HepG2 (cell line): Measurements from ENCODE around the gene FAF1. TPM values are rescaled to one million over a fixed set of nuclear protein-coding genes. Genes with fewer than 3 reads are reported as not detected.

ENCODE experiments used
- GZF1 ChIP-seq: sonication (generic); formaldehyde crosslinking; IDR thresholded peaks from 2 replicates; pipeline ENCODE4 v1.5.1; 2020; ENCODE audit warnings: mild to moderate bottlenecking, missing genetic modification reagents
- HDAC2 ChIP-seq: sonication (generic); formaldehyde crosslinking; IDR thresholded peaks from 2 replicates; pipeline ENCODE4 v1.4.0; 2020; ENCODE audit warnings: missing genetic modification reagents
- HOXA3 ChIP-seq: sonication (generic); formaldehyde crosslinking; IDR thresholded peaks from 2 replicates; pipeline ENCODE4 v1.5.0; 2020; ENCODE audit warnings: missing genetic modification reagents
- MAZ ChIP-seq, 2 experiments: sonication (generic) in 1 of 2; formaldehyde crosslinking in 1 of 2; IDR thresholded peaks; 2 replicates each; pipeline versions ENCODE4 v1.5.0 to v1.6.1; 2012 to 2020; ENCODE audit warnings: low read depth in 2 of 2, mild to moderate bottlenecking in 2 of 2, borderline replicate concordance in 1 of 2, improper control_type of control experiment in 1 of 2, low read length in 1 of 2, missing genetic modification reagents in 1 of 2, moderate library complexity in 1 of 2
- MED8 ChIP-seq: sonication (generic); formaldehyde crosslinking; IDR thresholded peaks from 2 replicates; pipeline ENCODE4 v1.8.1; 2023; ENCODE audit warnings: mild to moderate bottlenecking, missing genetic modification reagents; ENCODE audit not compliant: insufficient replicate concordance
- MEF2D ChIP-seq: sonication (generic); formaldehyde crosslinking; IDR thresholded peaks from 2 replicates; pipeline ENCODE4 v1.5.1; 2020; ENCODE audit warnings: mild to moderate bottlenecking, missing genetic modification reagents
- MIER2 ChIP-seq: IDR thresholded peaks from 2 replicates; pipeline ENCODE4 v1.6.1; 2016; ENCODE audit warnings: missing biosample characterization, missing genetic modification reagents
- SIN3B ChIP-seq: fragments of 150-350 bp; IDR thresholded peaks from 2 replicates; pipeline ENCODE4 v1.6.1; 2014; ENCODE audit warnings: low read length
- SMARCE1 ChIP-seq: fragments of 450-650 bp; IDR thresholded peaks from 2 replicates; pipeline ENCODE4 v1.6.1; 2017; ENCODE audit warnings: borderline replicate concordance
- TAF15 ChIP-seq: fragments of 200-400 bp; formaldehyde crosslinking; IDR thresholded peaks from one replicate; pipeline ENCODE4 v1.6.1; 2018; ENCODE audit warnings: mild to moderate bottlenecking, low read depth, low read length; ENCODE audit not compliant: poor library complexity, severe bottlenecking
- YEATS4 ChIP-seq: sonication (generic); formaldehyde crosslinking; IDR thresholded peaks from 2 replicates; pipeline ENCODE4 v1.4.0; 2020; ENCODE audit warnings: missing genetic modification reagents, borderline replicate concordance
- ZNF17 ChIP-seq: sonication (generic); formaldehyde crosslinking; IDR thresholded peaks from 2 replicates; pipeline ENCODE4 v1.5.0; 2020; ENCODE audit warnings: mild to moderate bottlenecking, missing genetic modification reagents
- ZNF296 ChIP-seq: sonication (generic); formaldehyde crosslinking; conservative IDR thresholded peaks from 2 replicates; pipeline ENCODE4 v1.5.0; 2020; ENCODE audit warnings: mild to moderate bottlenecking, missing genetic modification reagents
- ZNF547 ChIP-seq: sonication (generic); formaldehyde crosslinking; IDR thresholded peaks from 2 replicates; pipeline ENCODE4 v1.5.1; 2020; ENCODE audit warnings: mild to moderate bottlenecking, missing genetic modification reagents
- ZNF75D ChIP-seq: sonication (generic); formaldehyde crosslinking; IDR thresholded peaks from 2 replicates; pipeline ENCODE4 v1.8.1; 2023; ENCODE audit warnings: missing genetic modification reagents, mild to moderate bottlenecking, borderline replicate concordance
- polyA plus RNA-seq, 8 experiments: library from polyadenylated mRNA; depleted of rRNA in 3 of 8; stranded (reverse) in 7 of 8; unstranded in 1 of 8; fragments of >200 nt; fragmentation: Illumina TruSeq in 4 of 8; extraction: Trizol in 4 of 8; gene quantifications; 2 replicates each; pipeline versions ENCODE4 v1.2.1 to v1.2.3, GENCODE V29; 2011 to 2016; ENCODE audit warnings: low read depth in 4 of 8, missing spikeins in 1 of 8, mixed read lengths in 1 of 8; ENCODE audit not compliant: insufficient read depth in 1 of 8
- total RNA-seq, 5 experiments: library from RNA; depleted of rRNA; stranded (reverse); fragments of >200 nt; fragmentation: Illumina TruSeq; extraction: Trizol; gene quantifications; 2 replicates each; pipeline ENCODE4 v1.2.3, GENCODE V29; 2016; ENCODE audit warnings: low read depth in 1 of 5
- TF ChIP-seq, protein P1 (sequence below): sonication (generic); formaldehyde crosslinking; IDR thresholded peaks from 2 replicates; pipeline ENCODE4 v1.8.1; 2022; ENCODE audit warnings: low read depth, mild to moderate bottlenecking, missing genetic modification reagents
- TF ChIP-seq, protein P2 (sequence below): sonication (generic); formaldehyde crosslinking; IDR thresholded peaks from 2 replicates; pipeline ENCODE4 v1.8.1; 2023; ENCODE audit warnings: mild to moderate bottlenecking, inconsistent platforms, moderate library complexity, missing genetic modification reagents, borderline replicate concordance
- TF ChIP-seq, protein P3 (sequence below): sonication (generic); formaldehyde crosslinking; IDR thresholded peaks from 2 replicates; pipeline ENCODE4 v1.5.1; 2020; ENCODE audit warnings: mild to moderate bottlenecking, missing genetic modification reagents, moderate library complexity
- TF ChIP-seq, protein P4 (sequence below): sonication (generic); formaldehyde crosslinking; IDR thresholded peaks from 2 replicates; pipeline ENCODE4 v1.4.0; 2020; ENCODE audit warnings: mild to moderate bottlenecking, missing genetic modification reagents

FAF1 gene
- total and polyA plus RNA-seq, 2 of the 13 experiments (the other 11 are each of a cell fraction or from before 2014, with no cell fraction given), result 19.4 to 63.3 TPM

DNA sequence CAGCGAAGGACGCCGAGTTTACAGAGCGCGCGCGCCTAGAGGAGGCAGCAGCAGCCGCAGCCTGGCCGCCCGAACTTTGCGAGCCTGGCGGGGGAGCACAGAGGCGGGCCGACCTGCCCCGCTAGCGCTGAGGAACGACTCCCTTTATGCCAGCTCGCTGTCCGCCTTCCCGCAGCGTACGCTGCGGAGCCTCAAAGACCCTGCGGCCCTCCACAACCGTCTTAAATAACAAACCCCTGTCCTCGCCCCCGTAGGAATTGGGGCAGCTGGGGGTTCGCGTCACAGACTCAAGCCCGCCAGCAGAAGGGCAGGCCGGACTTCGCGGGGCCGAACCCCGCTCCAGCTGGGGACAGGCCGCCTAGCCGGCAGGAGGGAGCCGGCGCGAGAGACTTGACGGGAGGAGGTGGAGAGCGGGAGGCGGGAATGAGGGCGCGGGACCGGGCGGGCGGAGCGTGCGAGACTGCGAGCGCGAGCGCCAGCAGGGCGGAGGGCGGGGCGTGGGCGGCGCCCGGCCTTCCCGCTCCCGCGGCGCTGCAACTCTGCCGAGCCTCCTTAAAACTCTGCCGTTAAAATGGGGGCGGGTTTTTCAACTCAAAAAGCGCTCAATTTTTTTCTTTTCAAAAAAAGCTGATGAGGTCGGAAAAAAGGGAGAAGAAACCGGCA is 8.2 kb upstream of the FAF1 start (continued):
- TF ChIP-seq GZF1 (CRISPR knock-in tag) (peak; percentile 68; the same call in 1 of the 2 replicates), MEF2D (no peak), HDAC2 (CRISPR knock-in tag) (peak; percentile 38; the same call in 1 of the 2 replicates), HOXA3 (peak; percentile 42), ZNF296 (CRISPR knock-in tag) (no peak), SMARCE1 (no peak), ZNF547 (no peak; the same call in none of the 2 replicates), ZNF17 (no peak), MIER2 (CRISPR knock-in tag) (no peak; the same call in none of the 2 replicates), TAF15 (no peak), SIN3B (peak; percentile 64; the same call in 1 of the 2 replicates), ZNF75D (no peak), MAZ (IDR thresholded peaks at IDR 0.05; ENCODE audit: borderline replicate concordance, low read depth, low read length) (peak; percentile 62; the same call in 1 of the 2 replicates), MAZ (CRISPR knock-in tag; IDR thresholded peaks at IDR 0.05; ENCODE audit: low read depth) (peak; percentile 73), MED8 (CRISPR knock-in tag) (peak; percentile 31), YEATS4 (CRISPR knock-in tag) (peak; percentile 48; the same call in 1 of the 2 replicates)
- TF ChIP-seq, protein P1, sequence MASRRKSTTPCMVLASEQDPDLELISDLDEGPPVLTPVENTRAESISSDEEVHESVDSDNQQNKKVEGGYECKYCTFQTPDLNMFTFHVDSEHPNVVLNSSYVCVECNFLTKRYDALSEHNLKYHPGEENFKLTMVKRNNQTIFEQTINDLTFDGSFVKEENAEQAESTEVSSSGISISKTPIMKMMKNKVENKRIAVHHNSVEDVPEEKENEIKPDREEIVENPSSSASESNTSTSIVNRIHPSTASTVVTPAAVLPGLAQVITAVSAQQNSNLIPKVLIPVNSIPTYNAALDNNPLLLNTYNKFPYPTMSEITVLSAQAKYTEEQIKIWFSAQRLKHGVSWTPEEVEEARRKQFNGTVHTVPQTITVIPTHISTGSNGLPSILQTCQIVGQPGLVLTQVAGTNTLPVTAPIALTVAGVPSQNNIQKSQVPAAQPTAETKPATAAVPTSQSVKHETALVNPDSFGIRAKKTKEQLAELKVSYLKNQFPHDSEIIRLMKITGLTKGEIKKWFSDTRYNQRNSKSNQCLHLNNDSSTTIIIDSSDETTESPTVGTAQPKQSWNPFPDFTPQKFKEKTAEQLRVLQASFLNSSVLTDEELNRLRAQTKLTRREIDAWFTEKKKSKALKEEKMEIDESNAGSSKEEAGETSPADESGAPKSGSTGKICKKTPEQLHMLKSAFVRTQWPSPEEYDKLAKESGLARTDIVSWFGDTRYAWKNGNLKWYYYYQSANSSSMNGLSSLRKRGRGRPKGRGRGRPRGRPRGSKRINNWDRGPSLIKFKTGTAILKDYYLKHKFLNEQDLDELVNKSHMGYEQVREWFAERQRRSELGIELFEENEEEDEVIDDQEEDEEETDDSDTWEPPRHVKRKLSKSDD (CRISPR knock-in tag), result no peak
- TF ChIP-seq, protein P2, sequence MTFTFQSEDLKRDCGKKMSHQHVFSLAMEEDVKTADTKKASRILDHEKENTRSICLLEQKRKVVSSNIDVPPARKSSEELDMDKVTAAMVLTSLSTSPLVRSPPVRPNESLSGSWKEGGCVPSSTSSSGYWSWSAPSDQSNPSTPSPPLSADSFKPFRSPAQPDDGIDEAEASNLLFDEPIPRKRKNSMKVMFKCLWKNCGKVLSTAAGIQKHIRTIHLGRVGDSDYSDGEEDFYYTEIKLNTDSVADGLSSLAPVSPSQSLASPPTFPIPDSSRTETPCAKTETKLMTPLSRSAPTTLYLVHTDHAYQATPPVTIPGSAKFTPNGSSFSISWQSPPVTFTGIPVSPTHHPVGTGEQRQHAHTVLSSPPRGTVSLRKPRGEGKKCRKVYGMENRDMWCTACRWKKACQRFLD (CRISPR knock-in tag), result peak; percentile 60
- TF ChIP-seq, protein P3, sequence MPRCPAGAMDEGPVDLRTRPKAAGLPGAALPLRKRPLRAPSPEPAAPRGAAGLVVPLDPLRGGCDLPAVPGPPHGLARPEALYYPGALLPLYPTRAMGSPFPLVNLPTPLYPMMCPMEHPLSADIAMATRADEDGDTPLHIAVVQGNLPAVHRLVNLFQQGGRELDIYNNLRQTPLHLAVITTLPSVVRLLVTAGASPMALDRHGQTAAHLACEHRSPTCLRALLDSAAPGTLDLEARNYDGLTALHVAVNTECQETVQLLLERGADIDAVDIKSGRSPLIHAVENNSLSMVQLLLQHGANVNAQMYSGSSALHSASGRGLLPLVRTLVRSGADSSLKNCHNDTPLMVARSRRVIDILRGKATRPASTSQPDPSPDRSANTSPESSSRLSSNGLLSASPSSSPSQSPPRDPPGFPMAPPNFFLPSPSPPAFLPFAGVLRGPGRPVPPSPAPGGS (CRISPR knock-in tag), result peak; percentile 94; the same call in 1 of the 2 replicates
- TF ChIP-seq, protein P4, sequence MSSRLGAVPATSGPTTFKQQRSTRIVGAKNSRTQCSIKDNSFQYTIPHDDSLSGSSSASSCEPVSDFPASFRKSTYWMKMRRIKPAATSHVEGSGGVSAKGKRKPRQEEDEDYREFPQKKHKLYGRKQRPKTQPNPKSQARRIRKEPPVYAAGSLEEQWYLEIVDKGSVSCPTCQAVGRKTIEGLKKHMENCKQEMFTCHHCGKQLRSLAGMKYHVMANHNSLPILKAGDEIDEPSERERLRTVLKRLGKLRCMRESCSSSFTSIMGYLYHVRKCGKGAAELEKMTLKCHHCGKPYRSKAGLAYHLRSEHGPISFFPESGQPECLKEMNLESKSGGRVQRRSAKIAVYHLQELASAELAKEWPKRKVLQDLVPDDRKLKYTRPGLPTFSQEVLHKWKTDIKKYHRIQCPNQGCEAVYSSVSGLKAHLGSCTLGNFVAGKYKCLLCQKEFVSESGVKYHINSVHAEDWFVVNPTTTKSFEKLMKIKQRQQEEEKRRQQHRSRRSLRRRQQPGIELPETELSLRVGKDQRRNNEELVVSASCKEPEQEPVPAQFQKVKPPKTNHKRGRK (CRISPR knock-in tag), result 0 out of 2 replicates have a peak, but pooled peaks have one; percentile 51
